OCI-LY3 (cell line): Measurements from ENCODE around the gene PTPRT.

Source experiments
- H2AFZ ChIP-seq: fragments of 200-600, 300-600 bp; shearing (Covaris generic); 2 replicates; pipeline ENCODE4 v1.6.0; 2014; ENCODE audit warnings: antibody characterized with exemption, low read depth, low read length
- H3K27ac ChIP-seq: fragments of 200-600, 300-600 bp; sonication (generic); 2 replicates; pipeline ENCODE4 v1.5.1; 2014; ENCODE audit warnings: mild to moderate bottlenecking, low read length, moderate library complexity, mixed read lengths
- H3K27me3 ChIP-seq: fragments of 200-600, 300-600 bp; sonication (generic); 2 replicates; pipeline ENCODE4 v1.6.1; 2014; ENCODE audit warnings: low read depth, low read length, mixed read lengths
- H3K36me3 ChIP-seq: fragments of 200-600, 300-600 bp; sonication (generic); replicated peaks from 2 replicates; pipeline ENCODE3; 2014; ENCODE audit warnings: low read depth, low read length, mixed read lengths
- H3K4me1 ChIP-seq: fragments of 300-600, 200-600 bp; sonication (generic); 2 replicates; pipeline ENCODE4 v1.6.1; 2014; ENCODE audit warnings: low read length, mixed read lengths
- H3K4me2 ChIP-seq: fragments of 200-600, 300-600 bp; sonication (generic); 2 replicates; pipeline ENCODE4 v1.6.1; 2014; ENCODE audit warnings: low read length, mixed read lengths
- H3K4me3 ChIP-seq: fragments of 300-600, 200-600 bp; sonication (generic); 2 replicates; pipeline ENCODE4 v1.5.1; 2014; ENCODE audit warnings: antibody characterized with exemption, mild to moderate bottlenecking, low read length, moderate library complexity
- H3K79me2 ChIP-seq: fragments of 300-600, 200-600 bp; shearing (Covaris generic); 2 replicates; pipeline ENCODE4 v1.6.1; 2014; ENCODE audit warnings: mild to moderate bottlenecking, low read length, mixed read lengths
- H3K9ac ChIP-seq: fragments of 300-600, 200-600 bp; shearing (Covaris generic); 2 replicates; pipeline ENCODE4 v1.6.0; 2014; ENCODE audit warnings: mild to moderate bottlenecking, low read length, moderate library complexity
- H3K9me3 ChIP-seq: fragments of 200-600, 300-600 bp; shearing (Covaris generic); 2 replicates; pipeline ENCODE4 v1.6.1; 2014; ENCODE audit warnings: low read length, mixed read lengths; ENCODE audit not compliant: insufficient read depth
- H4K20me1 ChIP-seq: fragments of 200-600, 300-600 bp; sonication (generic); 2 replicates; pipeline ENCODE4 v1.6.1; 2016; ENCODE audit warnings: low read length, mixed read lengths; ENCODE audit not compliant: insufficient read depth
- CTCF ChIP-seq: fragments of 200-600, 300-600 bp; sonication (generic); IDR thresholded peaks from 2 replicates; pipeline ENCODE4 v1.5.1; 2014; ENCODE audit warnings: antibody characterized with exemption, low read length, low read depth
- EZH2phosphoT487 ChIP-seq: fragments of 200-600 bp; shearing (Covaris generic); IDR thresholded peaks from 2 replicates; pipeline ENCODE4 v1.6.1; 2018; ENCODE audit warnings: antibody characterized with exemption, mixed run types, low read depth

Gene PTPRT

GRCh38 chr20:42082611-42083010, 1107.1 kb downstream of the PTPRT start:
- Histone ChIP-seq H3K36me3 (no peaks in the 10 kb centered on the region), H3K27me3 (0 out of 2 replicates have a peak, but pooled peaks cover 4% of the 10 kb centered on the region), H3K79me2 (no peaks in the 10 kb centered on the region), H2AFZ (no peak overlapping the region), H3K4me2 (no peak overlapping the region), H3K4me3 (no peak overlapping the region), H3K9ac (no peak overlapping the region), H3K27ac (no peak overlapping the region), H3K9me3 (no peaks in the 10 kb centered on the region), H3K4me1 (no peaks in the 10 kb centered on the region), H4K20me1 (no peaks in the 10 kb centered on the region)
- TF ChIP-seq CTCF (no peak), EZH2phosphoT487 (no peak)

- Histone ChIP-seq H3K4me2 (no peak overlapping the region), H3K27ac (no peak overlapping the region), H3K79me2 (no peaks in the 10 kb centered on the region), H3K9me3 (no peaks in the 10 kb centered on the region), H2AFZ (no peak overlapping the region), H4K20me1 (no peaks in the 10 kb centered on the region), H3K4me1 (no peaks in the 10 kb centered on the region), H3K27me3 (0 out of 2 replicates have a peak, but pooled peaks cover 4% of the 10 kb centered on the region), H3K36me3 (no peaks in the 10 kb centered on the region), H3K4me3 (no peak overlapping the region), H3K9ac (no peak overlapping the region)
- TF ChIP-seq EZH2phosphoT487 (no peak), CTCF (no peak)
These were observed 1108.8 kb downstream of the PTPRT start for GRCh38 chr20:42080956-42081355.

- Histone ChIP-seq H3K4me3 (no peak overlapping the region), H3K9ac (no peak overlapping the region), H3K79me2 (no peaks in the 10 kb centered on the region), H3K9me3 (no peaks in the 10 kb centered on the region), H4K20me1 (no peaks in the 10 kb centered on the region), H3K27ac (no peak overlapping the region), H3K4me2 (no peak overlapping the region), H3K27me3 (peaks cover 2% of the 10 kb centered on the region; the same call in 1 of the 2 replicates), H2AFZ (no peak overlapping the region), H3K4me1 (no peaks in the 10 kb centered on the region), H3K36me3 (no peaks in the 10 kb centered on the region)
- TF ChIP-seq CTCF: no peak
- no peak for TF ChIP-seq EZH2phosphoT487
These were observed 1114.8 kb downstream of the PTPRT start for GRCh38 chr20:42074944-42075343.

- Histone ChIP-seq H3K9me3 (no peaks in the 10 kb centered on the region), H3K79me2 (no peaks in the 10 kb centered on the region), H3K4me3 (no peak overlapping the region), H3K27me3 (peaks cover 26% of the 10 kb centered on the region), H3K9ac (no peak overlapping the region), H4K20me1 (no peaks in the 10 kb centered on the region), H3K4me1 (no peaks in the 10 kb centered on the region), H3K36me3 (no peaks in the 10 kb centered on the region), H3K4me2 (no peak overlapping the region), H2AFZ (no peak overlapping the region), H3K27ac (no peak overlapping the region)
- TF ChIP-seq CTCF: no peak
- TF ChIP-seq EZH2phosphoT487: no peak
These were observed 1122.1 kb downstream of the PTPRT start for GRCh38 chr20:42067596-42067995.
